Mucosa of gallbladder (tissue), 1 donor: ENCODE measurements around the gene CYP4A11. TPM values are rescaled to one million over a fixed set of nuclear protein-coding genes. Genes with fewer than 3 reads are reported as not detected.
"Not testable (repeated sequence)": the region's sequence is repeated elsewhere in the genome, so short reads cannot be mapped to it uniquely, and the experiment has no call there.

Source experiments
- DNase-seq: peaks from one replicate; pipeline ENCODE4 v3.0.0-alpha.2; 2020; ENCODE audit warnings: low spot score
- total RNA-seq: library from RNA; stranded (reverse); gene quantifications from one replicate; pipeline ENCODE4 v1.2.1, GENCODE V29; 2021
- donor health status: DM: no; HTN: no; CAD: no.

The CYP4A11 gene
- total RNA-seq, 1 donor from 2014 or later = 14.2 TPM

GRCh38 chr1:46927249-46927835 lies 13.9 kb downstream of the CYP4A11 start:
- DNase-seq = no peak

- no peak for DNase-seq
Observed at GRCh38 chr1:46910790-46911189, 30.5 kb downstream of the CYP4A11 start.

- DNase-seq = no peak
Observed at GRCh38 chr1:46903481-46903880, 37.8 kb downstream of the CYP4A11 start.

DNA sequence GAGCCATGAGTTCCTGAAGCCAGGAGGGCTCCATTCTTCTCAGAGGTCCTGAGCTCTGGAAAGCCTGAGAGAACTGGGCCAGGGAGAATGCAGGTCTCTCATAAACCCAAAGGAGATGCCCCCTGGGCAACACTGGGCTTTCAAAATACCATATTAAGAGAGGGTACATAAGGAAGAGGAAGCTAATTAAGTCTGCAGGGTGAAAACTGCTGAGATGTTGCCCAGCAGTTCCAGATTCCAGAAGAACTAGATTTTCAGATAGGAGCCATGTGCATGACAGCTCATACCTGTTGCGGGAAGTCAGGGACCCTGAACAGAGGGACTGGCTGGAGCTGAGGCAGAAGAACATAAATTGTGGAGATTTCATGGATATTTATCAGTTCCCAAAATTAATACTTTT lies 40.9 kb downstream of the CYP4A11 start:
- DNase-seq = no peak

GRCh38 chr1:46881656-46882055 lies 59.6 kb downstream of the CYP4A11 start:
- DNase-seq = not testable (repeated sequence)

Other genes with a start within 250 kb of the CYP4A11 start
- gene EFCAB14, start 222.4 kb downstream of the CYP4A11 start, total RNA-seq = 128 TPM
- gene CYP4B1, start 142.4 kb downstream of the CYP4A11 start, total RNA-seq = 6.7 TPM
- 0.78 TPM for gene CYP4X1, start 82.2 kb upstream of the CYP4A11 start, total RNA-seq
- not detected for gene CYP4Z1, start 125.8 kb upstream of the CYP4A11 start, total RNA-seq
- 0.86 TPM for gene CYP4A22, start 196.0 kb upstream of the CYP4A11 start, total RNA-seq
- gene PDZK1IP1, start 248.6 kb upstream of the CYP4A11 start, total RNA-seq = 91.1 TPM